Measurements from ENCODE around the gene MEI1. TPM values are rescaled to one million over a fixed set of nuclear protein-coding genes. Genes with fewer than 3 reads are reported as not detected.
A peak's percentile ranks its signal among the peaks of the same experiment; 100 is the strongest.
"Not testable (repeated sequence)": the region's sequence is repeated elsewhere in the genome, so short reads cannot be mapped to it uniquely, and the experiment has no call there.

The MEI1 gene
- total and polyA plus RNA-seq, 4 donors, result 0.33 to 1.3 (median 0.72) TPM

- H3K9me3 ChIP-seq (ENCODE audit: control insufficient read depth in 4 of 4, low read length in 3 of 4); H3K4me3 ChIP-seq (ENCODE audit: low read depth in 1 of 3, low read length in 3 of 3); H3K9ac ChIP-seq (ENCODE audit: low read depth in 1 of 2, low read length in 2 of 2); DNase-seq (ENCODE audit: low spot score); H3K27ac ChIP-seq (ENCODE audit: low read depth in 1 of 2, low read length in 2 of 2); H3K27me3 ChIP-seq (ENCODE audit: control insufficient read depth in 4 of 4, insufficient read depth in 4 of 4, low read length in 3 of 4); H3K4me1 ChIP-seq (ENCODE audit: control insufficient read depth in 4 of 4, insufficient read depth in 4 of 4, low read length in 3 of 4): not testable (repeated sequence)
- 69% methylated on average over 10 of the region's 10 CpGs for WGBS
- H3K36me3 ChIP-seq (ENCODE audit: control insufficient read depth in 4 of 4, insufficient read depth in 3 of 4, low read depth in 1 of 4, low read length in 3 of 4), result peaks cover 0 to 23% (median 12%) of the 10 kb centered on the region in 4 donors
- TF ChIP-seq FOXA2 (IDR thresholded peaks at IDR 0.05), result peak; percentile 24
These were observed 27.2 kb upstream of the MEI1 start for GRCh38 chr22:41672096-41672495.

- no peak overlapping the region for H3K27ac ChIP-seq (ENCODE audit: low read depth in 1 of 2, low read length in 2 of 2)
- H3K4me3 ChIP-seq (ENCODE audit: low read depth in 1 of 3, low read length in 3 of 3), result no peak overlapping the region
- no peaks in the 10 kb centered on the region for H3K27me3 ChIP-seq (ENCODE audit: control insufficient read depth in 4 of 4, insufficient read depth in 4 of 4, low read length in 3 of 4)
- DNase-seq (ENCODE audit: low spot score), result no peak
- H3K9ac ChIP-seq (ENCODE audit: low read depth in 1 of 2, low read length in 2 of 2), result no peak overlapping the region
- TF ChIP-seq ZBTB33 (IDR thresholded peaks at IDR 0.05) (no peak), SP1 (IDR thresholded peaks at IDR 0.05) (peak; percentile 53), GABPA (IDR thresholded peaks at IDR 0.05 in 1 of 2, conservative IDR thresholded peaks at IDR 0.05 in 1 of 2) (no peak), RXRA (IDR thresholded peaks at IDR 0.05) (peak in 1 of 2 donors; percentile 25), JUND (IDR thresholded peaks at IDR 0.05) (no peak), FOXA1 (IDR thresholded peaks at IDR 0.05) (peak; percentile 45), YY1 (IDR thresholded peaks at IDR 0.05) (peak; percentile 55), FOXA2 (IDR thresholded peaks at IDR 0.05) (peak; percentile 57), HNF4A (conservative IDR thresholded peaks at IDR 0.05) (peak in 1 of 2 donors; percentile 10), NR2F2 (IDR thresholded peaks at IDR 0.05) (no peak), RAD21 (IDR thresholded peaks at IDR 0.05) (peak; percentile 10 to 57), CTCF (IDR thresholded peaks at IDR 0.05; ENCODE audit: low read depth, low read length, missing input control) (peak; percentile 45), EGR1 (IDR thresholded peaks at IDR 0.05; ENCODE audit: low read depth in 2 of 2) (no peak), REST (IDR thresholded peaks at IDR 0.05) (no peak), MAX (IDR thresholded peaks at IDR 0.05) (no peak), ATF3 (IDR thresholded peaks at IDR 0.05) (no peak), HNF4G (IDR thresholded peaks at IDR 0.05) (no peak), TAF1 (conservative IDR thresholded peaks at IDR 0.05) (no peak)
- H3K9me3 ChIP-seq (ENCODE audit: control insufficient read depth in 4 of 4, low read length in 3 of 4), result no peaks in the 10 kb centered on the region
- H3K4me1 ChIP-seq (ENCODE audit: control insufficient read depth in 4 of 4, insufficient read depth in 4 of 4, low read length in 3 of 4), result peaks cover 0 to 2% (median 0%) of the 10 kb centered on the region in 4 donors
- WGBS, result 58% methylated on average over 6 of the region's 6 CpGs
- H3K36me3 ChIP-seq (ENCODE audit: control insufficient read depth in 4 of 4, insufficient read depth in 3 of 4, low read depth in 1 of 4, low read length in 3 of 4), result peaks cover 0 to 28% (median 14%) of the 10 kb centered on the region in 4 donors
These were observed 26.4 kb upstream of the MEI1 start for GRCh38 chr22:41672780-41673509.

Measured in liver (tissue), 9 donors.